ENCODE data around the gene RGS14.
A peak's percentile ranks its signal among the peaks of the same experiment; 100 is the strongest.

Gene RGS14

DNA sequence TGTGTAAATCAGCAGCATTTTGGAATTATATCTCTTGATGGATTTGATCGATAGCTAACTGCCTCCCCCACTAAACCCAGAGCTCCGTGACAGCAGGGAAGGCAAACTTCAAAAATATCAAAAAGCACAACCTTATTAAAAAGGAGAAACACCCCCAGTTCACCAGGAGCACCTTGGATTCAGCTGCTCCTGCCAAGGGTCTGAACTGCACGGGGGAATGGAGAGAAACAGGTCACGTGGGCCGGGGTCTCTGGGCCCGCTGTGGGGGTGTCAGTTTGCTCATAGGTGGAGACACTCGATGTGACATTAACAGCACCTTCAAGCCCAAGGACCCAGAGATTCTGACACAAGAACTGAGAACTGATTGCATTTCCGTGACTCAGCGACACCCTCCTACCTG lies 25.5 kb downstream of the RGS14 start:
- no peak for DNase-seq

GRCh38 chr5:177384134-177384533 lies 26.4 kb downstream of the RGS14 start, which contains the start of gene SLC34A1:
TSS of gene SLC34A1 (plus strand) at chr5:177384434. CDS start at chr5:177385742, 1,308 bp downstream.
- DNase-seq = no peak

GRCh38 chr5:177385720-177386119 lies 28.0 kb downstream of the RGS14 start:
- no peak for DNase-seq

- no peak for DNase-seq
Measured at GRCh38 chr5:177386542-177386941, 28.8 kb downstream of the RGS14 start.

GRCh38 chr5:177387405-177387804 lies 29.7 kb downstream of the RGS14 start:
- DNase-seq = no peak

GRCh38 chr5:177388521-177389052 lies 30.9 kb downstream of the RGS14 start:
- no peak for DNase-seq

DNA sequence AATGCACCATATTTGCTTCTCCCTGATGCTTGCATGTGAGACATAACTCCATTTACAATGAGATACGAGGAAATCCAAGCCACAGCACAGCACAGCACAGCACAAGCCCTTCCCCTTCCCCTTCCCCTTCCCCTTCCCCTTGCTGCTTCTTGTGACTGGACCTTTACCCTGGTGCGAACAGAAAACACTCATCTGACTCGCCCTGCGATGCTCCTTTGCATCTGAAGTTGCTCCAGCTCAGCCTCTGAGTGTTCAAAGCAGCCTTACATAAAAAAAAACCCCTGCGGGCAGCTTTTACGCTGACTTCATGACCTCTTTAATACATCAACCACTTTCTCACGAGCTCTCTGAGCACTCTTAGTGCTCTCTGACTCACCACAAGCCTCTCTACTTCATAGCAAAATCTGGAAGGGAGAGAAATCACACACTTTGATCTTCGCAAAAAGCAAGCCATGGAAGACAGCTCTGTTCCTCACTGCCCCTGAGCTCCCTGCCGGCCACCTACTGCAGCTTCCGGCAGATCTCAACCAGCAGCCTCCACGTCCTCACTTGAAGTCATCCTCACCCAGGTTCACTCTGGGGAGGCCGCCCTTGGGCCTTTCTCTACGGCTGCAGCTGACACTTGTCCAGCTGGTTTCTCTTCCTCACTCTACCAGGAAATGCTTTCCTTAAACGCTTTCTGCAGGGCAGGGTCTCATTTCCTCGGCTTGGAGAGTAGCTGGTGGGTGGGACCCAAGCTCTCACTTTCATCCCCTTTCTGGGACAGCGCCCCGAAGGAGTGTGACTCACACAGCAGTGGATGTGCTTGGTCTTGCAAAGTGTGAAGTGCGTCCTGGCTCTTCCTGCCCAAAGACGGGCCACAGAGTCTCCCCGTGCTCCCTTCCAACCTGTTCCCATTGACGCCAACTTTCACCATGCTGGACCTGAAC lies 31.8 kb downstream of the RGS14 start:
- no peak for DNase-seq

DNA sequence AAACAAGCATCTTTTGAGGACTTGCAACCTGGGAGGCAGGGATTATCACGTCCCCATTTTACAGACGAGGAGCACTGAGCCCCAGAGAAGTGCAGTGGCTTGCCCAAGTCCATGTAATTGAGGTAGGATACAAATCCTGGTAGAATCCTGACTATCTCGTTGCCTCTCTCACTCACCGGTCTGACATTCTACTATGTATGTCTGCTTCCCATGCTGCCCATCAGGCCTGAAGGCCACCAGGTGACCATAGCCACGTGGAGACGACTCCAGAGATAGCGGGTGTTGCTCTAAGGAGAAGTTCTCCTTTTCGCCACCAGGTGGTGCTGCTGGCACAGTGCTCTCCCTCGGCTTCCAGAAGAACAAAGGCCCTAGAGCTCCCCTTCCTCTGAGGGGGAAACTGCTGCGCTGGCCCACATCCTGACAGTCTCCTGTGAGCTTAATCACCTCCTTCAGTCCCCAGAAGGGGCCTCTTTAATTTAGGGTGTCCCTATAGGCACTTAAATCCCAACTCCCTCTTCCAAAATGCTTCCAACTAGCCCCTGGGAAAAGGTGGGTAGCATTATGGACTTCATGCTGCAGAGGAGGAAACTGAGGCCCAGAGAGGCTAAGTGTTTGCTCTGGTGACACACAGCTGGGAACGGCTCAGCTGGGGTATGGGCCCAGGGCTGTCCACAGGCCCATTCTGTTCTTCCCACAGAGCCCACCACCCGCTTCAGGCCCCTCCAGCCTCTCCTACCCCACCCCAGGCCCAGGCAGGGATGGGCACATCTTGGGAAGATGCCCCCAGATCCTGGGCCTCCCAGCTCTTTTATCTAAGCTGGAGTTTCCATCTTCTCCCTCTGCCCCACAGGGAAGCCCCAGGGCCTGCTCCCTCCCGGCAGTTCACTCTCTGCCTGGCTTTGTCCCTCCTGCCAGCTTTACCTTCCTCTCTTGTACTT lies 32.9 kb downstream of the RGS14 start:
- DNase-seq = peak; percentile 82

GRCh38 chr5:177392765-177393164 lies 35.0 kb downstream of the RGS14 start:
- DNase-seq = no peak

DNA sequence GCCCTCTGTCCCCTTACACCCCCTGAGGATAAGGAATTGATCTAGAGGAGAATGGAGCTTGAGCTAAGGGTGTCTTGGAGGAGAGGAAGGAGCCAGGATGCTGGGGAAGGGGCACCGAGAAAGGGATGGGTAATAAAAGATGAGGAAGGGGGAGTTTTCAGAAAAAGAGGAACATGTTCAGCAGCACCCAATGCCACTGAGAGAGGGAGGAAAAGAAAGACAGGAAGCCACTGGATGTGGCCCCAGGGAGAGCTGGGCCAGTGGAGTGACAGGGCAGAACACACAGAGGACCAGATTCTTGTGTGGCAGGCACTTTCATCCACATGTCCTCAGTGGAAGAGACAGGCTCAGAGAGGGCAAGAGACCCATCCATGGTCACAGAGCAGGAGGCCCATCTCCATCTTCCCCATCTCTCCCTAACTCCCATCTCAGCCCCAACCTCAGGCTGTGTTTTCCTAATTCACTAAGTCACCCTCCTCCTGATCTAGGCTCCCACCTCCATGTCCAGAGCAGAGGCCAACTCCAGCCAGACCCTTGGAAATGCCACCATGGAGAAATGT lies 35.6 kb downstream of the RGS14 start:
- DNase-seq = no peak

DNA sequence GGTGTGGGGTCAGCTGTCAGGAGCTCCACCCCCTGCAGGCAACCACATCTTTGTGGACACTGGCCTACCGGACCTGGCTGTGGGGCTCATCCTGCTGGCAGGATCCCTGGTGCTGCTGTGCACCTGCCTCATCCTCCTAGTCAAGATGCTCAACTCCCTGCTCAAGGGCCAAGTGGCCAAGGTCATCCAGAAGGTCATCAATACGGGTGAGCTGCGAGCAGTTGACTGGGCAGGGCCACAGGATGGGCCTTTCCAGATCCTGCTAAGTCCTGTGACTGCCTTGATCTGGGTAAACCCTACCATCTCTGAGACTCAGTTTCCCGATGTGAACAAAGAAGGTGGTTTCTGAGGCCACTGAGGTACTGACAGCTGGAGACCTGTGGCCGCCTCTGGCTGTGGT lies 36.3 kb downstream of the RGS14 start:
- no peak for DNase-seq

GRCh38 chr5:177396078-177396477 lies 38.4 kb downstream of the RGS14 start:
- no peak for DNase-seq

DNA sequence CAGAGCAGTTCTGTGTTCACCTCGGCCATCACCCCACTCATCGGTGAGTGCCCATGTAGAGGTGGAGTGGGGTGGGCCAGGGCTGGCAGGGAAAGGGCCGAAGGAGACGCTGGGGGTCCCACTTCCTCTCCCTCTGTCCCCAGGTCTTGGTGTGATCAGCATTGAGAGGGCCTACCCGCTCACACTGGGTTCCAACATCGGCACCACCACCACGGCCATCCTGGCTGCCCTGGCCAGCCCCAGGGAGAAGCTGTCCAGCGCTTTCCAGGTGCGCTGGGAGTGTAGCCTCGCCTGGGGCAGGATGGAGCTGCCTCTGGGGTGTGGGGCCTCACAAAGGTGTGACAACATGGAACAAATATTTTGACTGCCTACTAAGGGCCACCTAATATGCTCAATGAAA lies 39.1 kb downstream of the RGS14 start:
- no peak for DNase-seq

DNA sequence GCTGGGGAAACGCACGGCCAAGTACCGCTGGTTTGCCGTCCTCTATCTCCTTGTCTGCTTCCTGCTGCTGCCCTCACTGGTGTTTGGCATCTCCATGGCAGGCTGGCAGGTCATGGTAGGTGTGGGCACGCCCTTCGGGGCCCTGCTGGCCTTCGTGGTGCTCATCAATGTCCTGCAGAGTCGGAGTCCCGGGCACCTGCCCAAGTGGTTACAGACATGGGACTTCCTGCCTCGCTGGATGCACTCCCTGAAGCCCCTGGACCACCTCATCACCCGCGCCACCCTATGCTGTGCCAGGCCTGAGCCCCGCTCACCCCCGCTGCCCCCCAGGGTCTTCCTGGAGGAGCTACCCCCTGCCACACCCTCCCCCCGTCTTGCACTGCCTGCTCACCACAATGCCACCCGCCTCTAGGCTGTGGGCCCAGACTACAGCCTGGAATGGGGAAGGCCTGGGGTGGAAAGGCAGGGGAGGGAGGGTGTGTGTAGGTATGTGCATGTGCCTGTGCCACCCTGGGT lies 40.2 kb downstream of the RGS14 start:
- DNase-seq = no peak

GRCh38 chr5:177399997-177400868 lies 42.5 kb downstream of the RGS14 start, which contains the start of gene PFN3:
TSS of gene PFN3 (minus strand) at chr5:177400661. CDS start at chr5:177400576, 85 bp downstream.
- no peak for DNase-seq

DNA sequence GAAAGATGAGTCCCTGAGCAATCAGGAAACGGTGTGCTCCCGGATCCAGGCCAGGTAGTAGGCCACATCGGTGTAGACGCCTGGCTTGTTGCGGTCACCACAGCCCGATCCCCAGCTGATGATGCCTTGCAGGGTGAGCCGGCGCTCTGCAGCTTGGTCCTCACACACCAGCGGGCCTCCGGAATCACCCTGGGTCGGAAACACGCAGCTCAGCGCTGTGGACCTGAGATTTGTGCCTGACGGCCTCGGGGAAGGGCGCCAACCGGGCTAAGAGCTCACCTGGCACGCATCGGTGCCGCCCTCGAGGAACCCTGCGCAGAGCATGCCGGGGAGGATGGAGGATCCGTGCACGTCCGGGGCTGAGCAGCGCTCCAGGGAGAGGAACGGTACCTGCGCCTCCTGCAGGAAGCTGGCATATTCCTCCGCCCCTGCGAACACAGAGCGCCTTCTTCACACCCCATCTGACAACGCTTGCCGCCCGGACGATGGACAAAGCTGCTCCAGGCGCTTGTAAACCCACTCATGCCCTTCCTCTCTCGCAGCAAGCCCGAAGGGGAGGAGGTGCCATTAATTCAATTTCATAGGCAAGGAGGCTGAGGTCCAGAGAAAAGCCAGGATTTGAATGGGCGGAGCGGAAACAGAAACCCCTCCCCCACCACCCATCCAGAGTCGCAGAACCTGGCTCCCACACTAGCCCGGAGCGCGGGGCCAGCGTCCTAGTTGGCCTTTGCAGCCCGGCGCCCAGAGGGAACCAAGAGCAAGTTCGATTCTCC lies 44.7 kb downstream of the RGS14 start:
- peak; percentile 62 for DNase-seq

- peak; percentile 36 for DNase-seq
Measured at GRCh38 chr5:177403102-177403791, 45.5 kb downstream of the RGS14 start.

- DNase-seq = peak; percentile 82
Measured at GRCh38 chr5:177403792-177404640, 46.3 kb downstream of the RGS14 start.

- no peak for DNase-seq
Measured at GRCh38 chr5:177404641-177405179, 47.0 kb downstream of the RGS14 start.

Data from stimulated activated CD4-positive, alpha-beta T cell treated with anti-CD3 and anti-CD28 coated beads, Interleukin-12 subunit alpha, Interleukin-12 subunit beta, amount 100 ng/mL, for 4 hours (primary cell).